T-helper 9 cell (primary cell): ENCODE measurements around the gene C12orf42.

Source experiments
- DNase-seq: peaks from one replicate; pipeline ENCODE4 v3.0.0-alpha.2; 2020
- total RNA-seq, 2 donors: gene quantifications; one replicate each; lab custom pipeline; 2026; lab: John Stamatoyannopoulos, UW

The C12orf42 gene
- total RNA-seq, result 1.7 to 5.6 reads per million in 2 donors

GRCh38 chr12:103495469-103496456 is at the start of gene C12orf42:
Gene C12orf42 (minus strand): TSS chr12:103495968. CDS start chr12:103478426, 17,542 bp downstream.
- DNase-seq, result peak; percentile 30

GRCh38 chr12:103542078-103542477 is 46.3 kb upstream of the C12orf42 start:
- DNase-seq, result no peak

- no peak for DNase-seq
These were observed 44.6 kb upstream of the C12orf42 start for GRCh38 chr12:103540319-103540718.

GRCh38 chr12:103538397-103538796 is 42.6 kb upstream of the C12orf42 start:
- DNase-seq, result no peak

- no peak for DNase-seq
These were observed 34.7 kb upstream of the C12orf42 start for GRCh38 chr12:103530307-103531066.

GRCh38 chr12:103529306-103529705 is 33.5 kb upstream of the C12orf42 start:
- DNase-seq, result no peak

- no peak for DNase-seq
These were observed 28.6 kb upstream of the C12orf42 start for GRCh38 chr12:103524238-103524875.

- no peak for DNase-seq
These were observed 28.0 kb upstream of the C12orf42 start for GRCh38 chr12:103523771-103524170.

- no peak for DNase-seq
These were observed 25.0 kb upstream of the C12orf42 start for GRCh38 chr12:103520686-103521215.

GRCh38 chr12:103519632-103520031 is 23.9 kb upstream of the C12orf42 start:
- DNase-seq, result no peak

GRCh38 chr12:103518899-103519298 is 23.1 kb upstream of the C12orf42 start:
- no peak for DNase-seq

GRCh38 chr12:103517161-103517560 is 21.4 kb upstream of the C12orf42 start:
- no peak for DNase-seq

- no peak for DNase-seq
These were observed 19.6 kb upstream of the C12orf42 start for GRCh38 chr12:103515341-103515740.

GRCh38 chr12:103513875-103514274 is 18.1 kb upstream of the C12orf42 start:
- DNase-seq, result no peak

- no peak for DNase-seq
These were observed 9.8 kb upstream of the C12orf42 start for GRCh38 chr12:103505371-103506236.

- DNase-seq, result no peak
These were observed 8.8 kb upstream of the C12orf42 start for GRCh38 chr12:103504606-103505005.

- peak; percentile 47 for DNase-seq
These were observed 8.0 kb upstream of the C12orf42 start for GRCh38 chr12:103503546-103504480.

- DNase-seq, result no peak
These were observed 5.7 kb upstream of the C12orf42 start for GRCh38 chr12:103501447-103501846.

- DNase-seq, result no peak
These were observed 3.8 kb upstream of the C12orf42 start for GRCh38 chr12:103499571-103499970.

GRCh38 chr12:103498990-103499389 is 3.2 kb upstream of the C12orf42 start:
- DNase-seq, result no peak
